ENCODE measurements around the gene SPSB2. TPM values are rescaled to one million over a fixed set of nuclear protein-coding genes. Genes with fewer than 3 reads are reported as not detected.

The SPSB2 gene
- total and polyA plus RNA-seq, 2 experiments from 2014 or later = 8.2 to 13.1 TPM

GRCh38 chr12:6832125-6832524, 41.0 kb downstream of the SPSB2 start:
- Mint-ChIP-seq H3K27ac (no peak overlapping the region), H3K4me3 (no peak overlapping the region), H3K36me3 (ENCODE audit: low read depth) (peaks cover 64% of the 10 kb centered on the region), H3K27me3 (ENCODE audit: insufficient read depth, low read depth, poor library complexity) (peaks cover 16% of the 10 kb centered on the region), H3K9me3 (no peaks in the 10 kb centered on the region), H3K4me1 (peaks cover 23% of the 10 kb centered on the region)
- H3K9me2 ChIP-seq (ENCODE audit: insufficient read depth) = no peaks in the 10 kb centered on the region
- no peak overlapping the region for H3K4me3 ChIP-seq
- no peaks in the 10 kb centered on the region for H3K27me3 ChIP-seq (ENCODE audit: insufficient read depth)
- TF ChIP-seq ZNF462 (CRISPR knock-in tag; IDR thresholded peaks at IDR 0.05) = no peak
- no peak for TF ChIP-seq ETS1 (IDR thresholded peaks at IDR 0.05)
- no peak for TF ChIP-seq CREB1 (CRISPR knock-in tag; IDR thresholded peaks at IDR 0.05; ENCODE audit: low read depth)
- no peak for TF ChIP-seq JUNB (IDR thresholded peaks at IDR 0.05; ENCODE audit: unreplicated experiment)
- TF ChIP-seq NANOG (IDR thresholded peaks at IDR 0.05; ENCODE audit: borderline replicate concordance) = no peak
- no peak for TF ChIP-seq POLR2AphosphoS5 (IDR thresholded peaks at IDR 0.05; ENCODE audit: low read depth)
- TF ChIP-seq, protein P1, sequence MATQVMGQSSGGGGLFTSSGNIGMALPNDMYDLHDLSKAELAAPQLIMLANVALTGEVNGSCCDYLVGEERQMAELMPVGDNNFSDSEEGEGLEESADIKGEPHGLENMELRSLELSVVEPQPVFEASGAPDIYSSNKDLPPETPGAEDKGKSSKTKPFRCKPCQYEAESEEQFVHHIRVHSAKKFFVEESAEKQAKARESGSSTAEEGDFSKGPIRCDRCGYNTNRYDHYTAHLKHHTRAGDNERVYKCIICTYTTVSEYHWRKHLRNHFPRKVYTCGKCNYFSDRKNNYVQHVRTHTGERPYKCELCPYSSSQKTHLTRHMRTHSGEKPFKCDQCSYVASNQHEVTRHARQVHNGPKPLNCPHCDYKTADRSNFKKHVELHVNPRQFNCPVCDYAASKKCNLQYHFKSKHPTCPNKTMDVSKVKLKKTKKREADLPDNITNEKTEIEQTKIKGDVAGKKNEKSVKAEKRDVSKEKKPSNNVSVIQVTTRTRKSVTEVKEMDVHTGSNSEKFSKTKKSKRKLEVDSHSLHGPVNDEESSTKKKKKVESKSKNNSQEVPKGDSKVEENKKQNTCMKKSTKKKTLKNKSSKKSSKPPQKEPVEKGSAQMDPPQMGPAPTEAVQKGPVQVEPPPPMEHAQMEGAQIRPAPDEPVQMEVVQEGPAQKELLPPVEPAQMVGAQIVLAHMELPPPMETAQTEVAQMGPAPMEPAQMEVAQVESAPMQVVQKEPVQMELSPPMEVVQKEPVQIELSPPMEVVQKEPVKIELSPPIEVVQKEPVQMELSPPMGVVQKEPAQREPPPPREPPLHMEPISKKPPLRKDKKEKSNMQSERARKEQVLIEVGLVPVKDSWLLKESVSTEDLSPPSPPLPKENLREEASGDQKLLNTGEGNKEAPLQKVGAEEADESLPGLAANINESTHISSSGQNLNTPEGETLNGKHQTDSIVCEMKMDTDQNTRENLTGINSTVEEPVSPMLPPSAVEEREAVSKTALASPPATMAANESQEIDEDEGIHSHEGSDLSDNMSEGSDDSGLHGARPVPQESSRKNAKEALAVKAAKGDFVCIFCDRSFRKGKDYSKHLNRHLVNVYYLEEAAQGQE (IDR thresholded peaks at IDR 0.05; ENCODE audit: unreplicated experiment) = no peak
- TF ChIP-seq, protein P2, sequence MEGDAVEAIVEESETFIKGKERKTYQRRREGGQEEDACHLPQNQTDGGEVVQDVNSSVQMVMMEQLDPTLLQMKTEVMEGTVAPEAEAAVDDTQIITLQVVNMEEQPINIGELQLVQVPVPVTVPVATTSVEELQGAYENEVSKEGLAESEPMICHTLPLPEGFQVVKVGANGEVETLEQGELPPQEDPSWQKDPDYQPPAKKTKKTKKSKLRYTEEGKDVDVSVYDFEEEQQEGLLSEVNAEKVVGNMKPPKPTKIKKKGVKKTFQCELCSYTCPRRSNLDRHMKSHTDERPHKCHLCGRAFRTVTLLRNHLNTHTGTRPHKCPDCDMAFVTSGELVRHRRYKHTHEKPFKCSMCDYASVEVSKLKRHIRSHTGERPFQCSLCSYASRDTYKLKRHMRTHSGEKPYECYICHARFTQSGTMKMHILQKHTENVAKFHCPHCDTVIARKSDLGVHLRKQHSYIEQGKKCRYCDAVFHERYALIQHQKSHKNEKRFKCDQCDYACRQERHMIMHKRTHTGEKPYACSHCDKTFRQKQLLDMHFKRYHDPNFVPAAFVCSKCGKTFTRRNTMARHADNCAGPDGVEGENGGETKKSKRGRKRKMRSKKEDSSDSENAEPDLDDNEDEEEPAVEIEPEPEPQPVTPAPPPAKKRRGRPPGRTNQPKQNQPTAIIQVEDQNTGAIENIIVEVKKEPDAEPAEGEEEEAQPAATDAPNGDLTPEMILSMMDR (conservative IDR thresholded peaks at IDR 0.05; ENCODE audit: low read depth in 2 of 2) = no peak
- TF ChIP-seq EZH2 (IDR thresholded peaks at IDR 0.05; ENCODE audit: low read depth, unreplicated experiment) = no peak
- no peak for TF ChIP-seq STAT1 (IDR thresholded peaks at IDR 0.05; ENCODE audit: unreplicated experiment)
- H2AFZ ChIP-seq = no peak overlapping the region
- H4K20me1 ChIP-seq (replicated peaks; ENCODE audit: insufficient read depth) = peaks cover 3% of the 10 kb centered on the region; the same call in 1 of the 2 replicates
- H3K4me2 ChIP-seq = no peak overlapping the region
- H3K4me1 ChIP-seq (ENCODE audit: insufficient read depth) = peaks cover 12% of the 10 kb centered on the region
- DNase-seq (ENCODE audit: low spot score) (no peak), ATAC-seq (no peak)
- H3K79me2 ChIP-seq (replicated peaks; ENCODE audit: insufficient read depth) = peaks cover 9% of the 10 kb centered on the region
- no peak overlapping the region for H3K27ac ChIP-seq (ENCODE audit: low read depth)
- peaks cover 3% of the 10 kb centered on the region; the same call in 1 of the 2 replicates for H3K36me3 ChIP-seq (ENCODE audit: insufficient read depth)
- H3F3A ChIP-seq (replicated peaks; ENCODE audit: low read depth) = peaks cover 21% of the 10 kb centered on the region

Measured in GM23338 (cell line).